ENCODE results near the gene MARF1.

GRCh38 chr16:15576960-15577958 is 65.7 kb downstream of the MARF1 start:
- TF ChIP-seq, protein P1, sequence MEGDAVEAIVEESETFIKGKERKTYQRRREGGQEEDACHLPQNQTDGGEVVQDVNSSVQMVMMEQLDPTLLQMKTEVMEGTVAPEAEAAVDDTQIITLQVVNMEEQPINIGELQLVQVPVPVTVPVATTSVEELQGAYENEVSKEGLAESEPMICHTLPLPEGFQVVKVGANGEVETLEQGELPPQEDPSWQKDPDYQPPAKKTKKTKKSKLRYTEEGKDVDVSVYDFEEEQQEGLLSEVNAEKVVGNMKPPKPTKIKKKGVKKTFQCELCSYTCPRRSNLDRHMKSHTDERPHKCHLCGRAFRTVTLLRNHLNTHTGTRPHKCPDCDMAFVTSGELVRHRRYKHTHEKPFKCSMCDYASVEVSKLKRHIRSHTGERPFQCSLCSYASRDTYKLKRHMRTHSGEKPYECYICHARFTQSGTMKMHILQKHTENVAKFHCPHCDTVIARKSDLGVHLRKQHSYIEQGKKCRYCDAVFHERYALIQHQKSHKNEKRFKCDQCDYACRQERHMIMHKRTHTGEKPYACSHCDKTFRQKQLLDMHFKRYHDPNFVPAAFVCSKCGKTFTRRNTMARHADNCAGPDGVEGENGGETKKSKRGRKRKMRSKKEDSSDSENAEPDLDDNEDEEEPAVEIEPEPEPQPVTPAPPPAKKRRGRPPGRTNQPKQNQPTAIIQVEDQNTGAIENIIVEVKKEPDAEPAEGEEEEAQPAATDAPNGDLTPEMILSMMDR (IDR thresholded peaks at IDR 0.05) = no peak
- TF ChIP-seq POLR2A (IDR thresholded peaks at IDR 0.05) = no peak

Measured in uterus (tissue), 2 donors.